ENCODE results near the gene SLC22A4.

Gene SLC22A4

GRCh38 chr5:132275367-132276220 lies 18.6 kb upstream of the SLC22A4 start:
- no peak for DNase-seq

GRCh38 chr5:132277256-132277655 lies 16.9 kb upstream of the SLC22A4 start:
- no peak for DNase-seq

GRCh38 chr5:132277971-132278853 lies 16.0 kb upstream of the SLC22A4 start:
- no peak for DNase-seq

GRCh38 chr5:132279801-132280200 lies 14.4 kb upstream of the SLC22A4 start:
- no peak for DNase-seq

GRCh38 chr5:132280371-132281240 lies 13.6 kb upstream of the SLC22A4 start:
- no peak for DNase-seq

GRCh38 chr5:132281856-132282614 lies 12.2 kb upstream of the SLC22A4 start:
- no peak for DNase-seq

- DNase-seq, result no peak
Measured at GRCh38 chr5:132283423-132284043, 10.7 kb upstream of the SLC22A4 start.

GRCh38 chr5:132289097-132289496 lies 5.1 kb upstream of the SLC22A4 start:
- no peak for DNase-seq

- DNase-seq, result no peak
Measured at GRCh38 chr5:132291026-132291425, 3.2 kb upstream of the SLC22A4 start.

- peak; percentile 81 to 86 for DNase-seq
Measured at GRCh38 chr5:132293066-132293991, 865 bp upstream of the SLC22A4 start.

GRCh38 chr5:132294728-132295504 lies 722 bp downstream of the SLC22A4 start:
- peak; percentile 55 to 97 for DNase-seq

- DNase-seq, result no peak
Measured at GRCh38 chr5:132295505-132296411, 1.6 kb downstream of the SLC22A4 start.

- no peak for DNase-seq
Measured at GRCh38 chr5:132296412-132297016, 2.3 kb downstream of the SLC22A4 start.

GRCh38 chr5:132297211-132297940 lies 3.2 kb downstream of the SLC22A4 start:
- no peak for DNase-seq

- DNase-seq, result peak in 1 of 2 donors; percentile 36
Measured at GRCh38 chr5:132298298-132299212, 4.4 kb downstream of the SLC22A4 start.

- no peak for DNase-seq
Measured at GRCh38 chr5:132299917-132300316, 5.7 kb downstream of the SLC22A4 start.

All from bone marrow (tissue), 2 donors.